Activated CD4-positive, alpha-beta T cell treated with anti-CD3 and anti-CD28 coated beads, Interleukin-2, amount 10 ng/mL, durations not matched to agents 7 days and 5 days (primary cell): Measurements from ENCODE around the gene EXD1. TPM values are rescaled to one million over a fixed set of nuclear protein-coding genes. Genes with fewer than 3 reads are reported as not detected.

ENCODE experiments used
- total RNA-seq, 2 experiments: library from RNA; stranded (reverse); gene quantifications; one replicate each; pipeline ENCODE4 v1.2.3, GENCODE V29; 2021

EXD1 gene
- total RNA-seq, 2 experiments from 2014 or later = not detected

Other genes starting within 250 kb of the EXD1 start
- gene INO80, start 114.5 kb downstream of the EXD1 start, total RNA-seq = 10 to 100 TPM; 24.5 to 26.2 TPM
- gene CHP1, start 511 bp upstream of the EXD1 start, total RNA-seq = 10 to 100 TPM; 59.2 to 61.1 TPM
- 10 to 100 TPM; 18.9 to 21.9 TPM for gene OIP5, start 101.8 kb upstream of the EXD1 start, total RNA-seq
- 100 to 1,000 TPM; 310 to 336 TPM for gene NUSAP1, start 102.1 kb upstream of the EXD1 start, total RNA-seq
- 10 to 100 TPM; 13.4 to 14.7 TPM for gene NDUFAF1, start 171.7 kb upstream of the EXD1 start, total RNA-seq
- gene RTF1, start 186.3 kb upstream of the EXD1 start, total RNA-seq = 10 to 100 TPM; 40.4 to 45.7 TPM